Muscle layer of colon (tissue), 2 donors: ENCODE data around the gene NCS1.

Experiments used
- H3K27ac ChIP-seq: one replicate; pipeline ENCODE4 v1.7.0; 2013; ENCODE audit warnings: low read depth, mild to moderate bottlenecking, low read length, moderate library complexity
- H3K27me3 ChIP-seq, 2 donors: one replicate each; pipeline ENCODE4 v1.7.0; 2013; ENCODE audit warnings: low read length in 2 of 2, mild to moderate bottlenecking in 2 of 2; ENCODE audit not compliant: insufficient read depth in 2 of 2, control insufficient read depth in 1 of 2
- H3K36me3 ChIP-seq: one replicate; pipeline ENCODE4 v1.7.0; 2013; ENCODE audit warnings: mild to moderate bottlenecking, low read length; ENCODE audit not compliant: insufficient read depth
- H3K4me1 ChIP-seq: one replicate; pipeline ENCODE4 v1.7.0; 2013; ENCODE audit warnings: mild to moderate bottlenecking, low read length; ENCODE audit not compliant: insufficient read depth
- H3K4me3 ChIP-seq, 2 donors: one replicate each; pipeline ENCODE4 v1.7.0; 2013; ENCODE audit warnings: low read length in 2 of 2, low read depth in 1 of 2, mild to moderate bottlenecking in 1 of 2, moderate library complexity in 1 of 2
- H3K9ac ChIP-seq: one replicate; pipeline ENCODE4 v1.7.0; 2013; ENCODE audit warnings: low read length
- H3K9me3 ChIP-seq: one replicate; pipeline ENCODE4 v1.7.0; 2013; ENCODE audit warnings: mild to moderate bottlenecking, low read length
- donor health status: abdominal sarcoma.
- donor health status: Adenocarcinoma of cecum.

Gene NCS1

GRCh38 chr9:130179331-130179907 lies 7.2 kb downstream of the NCS1 start:
- H3K27ac ChIP-seq: peak overlapping the region; percentile 14
- no peak overlapping the region for H3K9ac ChIP-seq
- no peak overlapping the region for H3K4me3 ChIP-seq
- H3K27me3 ChIP-seq: no peaks in the 10 kb centered on the region
- H3K4me1 ChIP-seq: peaks cover 91% of the 10 kb centered on the region
- H3K9me3 ChIP-seq: no peaks in the 10 kb centered on the region
- H3K36me3 ChIP-seq: peaks cover 6% of the 10 kb centered on the region

- Histone ChIP-seq H3K4me3 (no peak overlapping the region), H3K9ac (peak overlapping the region; percentile 42), H3K36me3 (peaks cover 6% of the 10 kb centered on the region), H3K9me3 (no peaks in the 10 kb centered on the region), H3K27ac (peak overlapping the region; percentile 81), H3K27me3 (no peaks in the 10 kb centered on the region), H3K4me1 (peaks cover 89% of the 10 kb centered on the region)
Measured at GRCh38 chr9:130180516-130180915, 8.3 kb downstream of the NCS1 start.

GRCh38 chr9:130181678-130182380 lies 9.6 kb downstream of the NCS1 start:
- H3K27ac ChIP-seq: peak overlapping the region; percentile 81
- peaks cover 89% of the 10 kb centered on the region for H3K4me1 ChIP-seq

GRCh38 chr9:130182381-130182909 lies 10.2 kb downstream of the NCS1 start:
- Histone ChIP-seq H3K9ac (peak overlapping the region; percentile 65), H3K4me3 (peak overlapping the region in 1 of 2 donors; percentile 2), H3K4me1 (peaks cover 86% of the 10 kb centered on the region), H3K9me3 (no peaks in the 10 kb centered on the region), H3K36me3 (peaks cover 6% of the 10 kb centered on the region), H3K27ac (peak overlapping the region; percentile 81), H3K27me3 (no peaks in the 10 kb centered on the region)

More at GRCh38 chr9:130181678-130182380, 9.6 kb downstream of the NCS1 start:
- H3K36me3 ChIP-seq: peaks cover 6% of the 10 kb centered on the region
- no peak overlapping the region for H3K4me3 ChIP-seq
- no peaks in the 10 kb centered on the region for H3K9me3 ChIP-seq
- no peaks in the 10 kb centered on the region for H3K27me3 ChIP-seq
- H3K9ac ChIP-seq: peak overlapping the region; percentile 65

GRCh38 chr9:130183133-130183762 lies 11.0 kb downstream of the NCS1 start:
- no peaks in the 10 kb centered on the region for H3K27me3 ChIP-seq
- peaks cover 87% of the 10 kb centered on the region for H3K4me1 ChIP-seq
- H3K4me3 ChIP-seq: peak overlapping the region in 1 of 2 donors; percentile 2
- peaks cover 6% of the 10 kb centered on the region for H3K36me3 ChIP-seq
- H3K9me3 ChIP-seq: no peaks in the 10 kb centered on the region
- H3K27ac ChIP-seq: peak overlapping the region; percentile 81
- peak overlapping the region; percentile 65 for H3K9ac ChIP-seq

- H3K9ac ChIP-seq: peak overlapping the region; percentile 88
Measured at GRCh38 chr9:130185017-130185416, 12.8 kb downstream of the NCS1 start.

GRCh38 chr9:130185490-130186031 lies 13.4 kb downstream of the NCS1 start:
- Histone ChIP-seq H3K36me3 (peaks cover 6% of the 10 kb centered on the region), H3K4me3 (peak overlapping the region; percentile 23 to 57), H3K27ac (peak overlapping the region; percentile 95), H3K4me1 (peaks cover 87% of the 10 kb centered on the region), H3K9ac (peak overlapping the region; percentile 88), H3K9me3 (no peaks in the 10 kb centered on the region), H3K27me3 (no peaks in the 10 kb centered on the region)

More at GRCh38 chr9:130185017-130185416, 12.8 kb downstream of the NCS1 start:
- peak overlapping the region; percentile 95 for H3K27ac ChIP-seq
- no peaks in the 10 kb centered on the region for H3K9me3 ChIP-seq
- H3K4me3 ChIP-seq: peak overlapping the region; percentile 23 to 57
- H3K27me3 ChIP-seq: no peaks in the 10 kb centered on the region
- H3K36me3 ChIP-seq: peaks cover 6% of the 10 kb centered on the region
- peaks cover 85% of the 10 kb centered on the region for H3K4me1 ChIP-seq

- Histone ChIP-seq H3K4me3 (peak overlapping the region; percentile 23 to 57), H3K9me3 (no peaks in the 10 kb centered on the region), H3K27me3 (no peaks in the 10 kb centered on the region), H3K27ac (peak overlapping the region; percentile 95), H3K36me3 (peaks cover 3% of the 10 kb centered on the region), H3K4me1 (peaks cover 87% of the 10 kb centered on the region), H3K9ac (peak overlapping the region; percentile 88)
Measured at GRCh38 chr9:130186051-130186450, 13.8 kb downstream of the NCS1 start.

- Histone ChIP-seq H3K36me3 (no peaks in the 10 kb centered on the region), H3K4me1 (peaks cover 88% of the 10 kb centered on the region), H3K27ac (peak overlapping the region; percentile 95), H3K27me3 (no peaks in the 10 kb centered on the region), H3K9ac (peak overlapping the region; percentile 88), H3K4me3 (peak overlapping the region; percentile 31 to 57), H3K9me3 (no peaks in the 10 kb centered on the region)
Measured at GRCh38 chr9:130186839-130187522, 14.8 kb downstream of the NCS1 start.

GRCh38 chr9:130187523-130187846 lies 15.3 kb downstream of the NCS1 start:
- peak overlapping the region; percentile 95 for H3K27ac ChIP-seq
- H3K27me3 ChIP-seq: no peaks in the 10 kb centered on the region
- peaks cover 88% of the 10 kb centered on the region for H3K4me1 ChIP-seq
- H3K9me3 ChIP-seq: no peaks in the 10 kb centered on the region
- H3K9ac ChIP-seq: peak overlapping the region; percentile 88
- H3K4me3 ChIP-seq: peak overlapping the region; percentile 31 to 57
- H3K36me3 ChIP-seq: no peaks in the 10 kb centered on the region
